GM21515 (cell line): Measurements from ENCODE around the gene CTSD.

Experiments used
- ATAC-seq: cut with Tn5 transposase; IDR thresholded peaks from one replicate; pipeline ENCODE4 v1.9.1; 2021; ENCODE audit not compliant: unreplicated experiment

The CTSD gene

DNA sequence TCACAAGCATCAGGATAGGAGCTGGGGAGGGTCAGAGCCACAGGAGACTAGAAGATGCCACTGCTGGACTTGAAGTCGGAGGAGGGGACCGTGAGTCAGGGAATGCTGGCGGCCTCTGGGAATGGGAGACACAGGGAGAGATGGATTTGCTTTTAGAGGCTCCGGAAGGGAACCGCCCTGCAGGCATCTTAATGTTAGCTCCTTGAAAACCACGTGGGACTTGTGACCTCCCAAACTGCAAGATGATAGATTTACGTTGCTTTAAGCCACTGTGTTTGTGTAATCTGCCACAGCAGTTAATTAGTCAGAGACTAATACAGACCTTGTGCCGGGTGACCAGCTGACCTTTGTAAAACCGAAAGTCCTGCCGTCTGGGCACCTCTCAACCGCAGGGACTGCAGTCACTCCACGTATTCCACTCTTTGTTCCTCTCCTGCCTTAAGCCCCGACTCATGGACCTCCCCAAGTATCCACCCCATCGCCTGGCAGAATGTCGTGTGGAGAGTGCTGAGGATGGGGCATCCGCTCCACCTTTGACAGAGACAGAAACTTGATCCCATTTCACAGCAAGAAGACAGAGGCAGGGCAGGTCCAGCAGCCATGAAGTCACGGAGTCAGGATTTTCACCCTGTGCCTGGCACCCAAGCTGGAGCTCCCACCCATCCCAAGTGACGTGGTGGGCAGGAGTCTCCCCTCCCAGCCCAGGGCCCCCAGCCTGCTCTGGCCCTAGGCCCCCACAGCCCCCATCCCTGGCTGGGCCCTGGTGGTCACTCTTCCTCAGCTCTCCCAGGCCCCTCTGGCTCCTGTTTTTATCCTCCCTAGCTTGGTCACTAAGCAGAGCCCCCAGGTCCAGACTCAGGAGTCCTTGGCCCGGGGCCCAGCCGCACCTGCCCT lies 19.4 kb upstream of the CTSD start:
- ATAC-seq: no peak

DNA sequence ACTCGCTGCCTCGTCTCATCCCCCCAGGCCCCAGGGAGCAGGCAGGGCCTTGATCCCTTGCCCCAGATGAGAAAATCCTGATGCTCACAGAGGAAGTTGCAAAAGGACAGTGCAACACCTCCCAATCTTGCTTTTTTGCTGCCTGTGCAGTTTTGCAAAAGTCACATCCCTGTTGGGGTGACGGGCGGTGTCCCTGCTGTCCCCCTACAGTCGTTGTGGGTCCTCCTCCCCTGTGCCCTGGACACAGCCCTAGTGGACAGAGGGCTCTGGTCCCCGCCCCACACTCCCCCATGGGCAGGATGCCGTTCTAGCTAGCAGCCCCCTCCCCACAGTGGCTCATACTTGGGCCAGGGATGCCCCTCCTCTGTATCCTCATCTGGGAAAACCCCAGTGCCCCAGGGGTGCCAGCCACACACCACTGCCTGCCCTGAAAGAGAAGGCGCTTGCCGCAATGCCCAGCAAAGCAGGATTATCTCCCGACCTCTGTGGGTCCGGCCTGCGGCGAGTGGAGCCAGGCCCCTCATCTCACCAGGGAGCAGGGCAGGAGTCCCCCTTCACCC lies 18.4 kb upstream of the CTSD start:
- ATAC-seq: no peak

DNA sequence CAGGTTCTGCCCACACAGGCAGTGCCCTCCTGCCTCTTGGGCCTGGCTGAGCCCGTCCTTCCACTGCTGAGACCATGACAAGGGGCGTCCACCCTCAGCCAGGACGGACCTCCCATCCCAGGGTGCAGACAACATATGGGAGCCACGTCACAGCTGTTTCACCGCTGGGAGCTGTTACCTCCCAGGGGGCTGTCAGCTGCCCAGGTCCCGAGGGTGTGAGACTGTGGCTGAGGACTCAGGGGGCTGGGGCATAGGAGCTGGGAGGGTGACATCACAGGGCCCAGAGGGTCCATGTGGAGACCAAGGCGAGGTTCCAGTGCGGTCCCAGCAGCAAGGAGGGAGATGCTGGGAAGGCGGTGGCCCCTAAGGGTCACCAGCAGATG lies 17.9 kb upstream of the CTSD start:
- no peak for ATAC-seq

DNA sequence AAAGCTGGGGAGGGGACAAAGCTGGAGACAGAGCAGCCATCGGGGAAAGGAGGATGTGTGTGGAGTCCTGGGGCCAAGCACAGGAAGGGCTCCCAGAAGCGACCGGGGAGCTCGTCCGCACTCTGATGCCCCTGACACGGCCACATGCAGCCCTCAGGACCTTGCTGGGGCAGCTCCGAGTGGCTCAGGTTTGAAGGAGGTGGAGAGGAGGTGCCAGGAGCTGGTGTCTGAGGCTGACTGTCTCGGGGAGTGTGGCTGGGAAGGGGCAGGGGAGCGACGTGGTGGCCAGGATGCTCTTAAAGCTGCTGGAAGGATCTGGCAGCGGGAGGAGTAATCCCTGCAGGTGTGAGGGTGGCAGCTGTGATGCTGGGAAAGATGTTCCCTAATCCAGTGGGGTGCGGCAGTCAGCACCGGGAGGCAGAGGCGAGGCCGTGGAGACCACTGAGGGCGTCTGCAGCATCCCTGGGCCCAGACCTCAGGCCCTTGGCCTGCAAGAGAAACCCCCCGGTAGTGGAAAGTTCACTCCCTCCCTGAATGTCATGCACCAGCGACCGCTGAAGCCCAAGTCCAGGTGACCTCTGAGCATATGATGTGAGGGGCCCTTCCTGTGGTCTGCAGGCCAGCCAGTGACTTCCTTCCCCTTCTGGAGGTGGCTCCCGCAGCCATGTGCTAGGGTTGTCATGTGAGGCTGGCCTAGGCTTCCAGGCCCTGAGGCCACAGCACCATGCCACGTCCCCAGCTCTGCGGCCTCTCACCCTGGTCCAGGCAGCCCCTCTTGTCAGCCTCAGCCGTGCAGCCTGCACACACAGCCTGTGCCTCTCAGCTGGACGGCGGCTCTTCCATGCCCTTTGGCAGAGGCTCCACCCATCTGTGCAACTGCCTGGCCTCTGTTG lies 17.2 kb upstream of the CTSD start:
- no peak for ATAC-seq

DNA sequence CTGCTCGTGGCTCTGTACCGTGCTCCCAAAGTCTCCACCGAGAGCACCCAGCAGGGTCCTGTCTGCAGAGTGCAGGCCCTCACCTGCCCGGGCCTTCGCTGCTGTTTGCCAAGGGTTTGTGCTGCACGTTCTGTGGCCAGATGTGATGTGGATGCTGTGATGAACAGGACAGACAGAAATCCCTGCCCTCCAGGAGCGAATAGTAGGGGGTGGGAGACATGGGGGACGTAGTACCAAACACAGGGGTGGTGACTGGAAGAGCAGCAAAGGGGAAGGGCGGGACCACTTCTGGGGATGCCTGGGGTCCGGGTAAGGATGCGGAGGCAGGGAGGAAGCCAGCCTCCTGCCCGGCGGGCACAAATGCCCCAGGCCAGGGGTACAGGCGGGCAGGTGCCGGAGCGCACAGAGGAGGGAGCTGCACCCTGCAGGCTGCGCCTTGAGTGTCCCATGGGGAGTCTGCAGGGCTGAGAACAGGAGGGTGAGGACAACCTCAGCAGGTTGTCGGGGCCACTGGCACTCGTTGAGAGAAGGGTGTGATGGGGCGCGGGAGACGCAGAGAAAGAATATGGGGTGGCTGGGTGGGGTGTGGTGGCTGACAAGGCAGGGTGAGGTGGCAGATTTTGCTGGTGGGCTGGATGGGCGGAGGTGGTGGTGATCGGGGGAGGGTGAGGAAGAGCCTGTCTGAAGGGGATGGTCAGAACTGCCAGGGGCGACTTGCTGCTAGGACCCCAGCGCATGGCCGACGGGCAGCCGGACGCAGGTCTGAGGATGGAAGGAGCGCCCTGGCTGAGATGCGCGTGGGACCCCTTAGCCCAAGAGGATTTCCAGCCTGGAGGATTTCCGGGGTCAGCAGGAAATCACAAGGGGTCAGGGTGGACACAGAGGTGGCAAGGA lies 16.3 kb upstream of the CTSD start:
- no peak for ATAC-seq

DNA sequence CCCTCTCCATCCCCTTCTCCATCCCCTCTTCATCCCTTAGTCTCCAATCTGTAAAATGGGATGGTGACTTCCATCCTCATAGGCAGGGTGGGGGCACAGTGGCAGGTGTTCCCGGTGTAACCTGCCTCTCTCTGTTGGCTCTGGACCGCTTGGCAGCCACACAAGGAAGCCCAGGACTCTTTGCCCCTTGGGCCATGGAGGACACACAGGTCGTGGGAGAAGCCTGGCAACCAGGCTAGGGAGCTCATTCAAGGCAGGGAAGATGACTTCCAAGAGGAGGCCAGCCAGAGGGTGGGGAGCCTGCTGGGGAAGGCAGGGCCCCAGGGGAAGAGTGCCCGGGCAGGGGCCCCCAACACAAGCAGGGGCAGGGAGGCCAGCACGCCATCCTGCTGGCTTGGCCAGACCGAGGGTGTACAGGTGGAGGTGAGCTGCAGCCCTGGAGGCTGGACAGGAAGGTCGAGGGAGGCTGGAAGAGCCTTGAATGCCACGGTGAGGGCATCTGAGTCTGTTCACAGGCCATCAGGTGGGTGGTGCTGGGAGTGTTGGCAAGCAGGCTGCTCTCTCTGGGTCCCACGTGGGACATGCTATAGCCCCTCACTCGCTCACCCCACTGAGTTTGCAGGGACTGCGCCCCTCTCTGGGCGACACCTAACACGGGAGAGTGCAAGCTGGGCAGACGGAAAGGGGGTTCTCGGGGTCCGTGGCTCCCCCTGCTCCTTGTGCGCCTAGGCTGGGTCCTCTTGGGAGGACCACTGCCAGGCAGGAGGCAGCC lies 15.5 kb upstream of the CTSD start:
- no peak for ATAC-seq

DNA sequence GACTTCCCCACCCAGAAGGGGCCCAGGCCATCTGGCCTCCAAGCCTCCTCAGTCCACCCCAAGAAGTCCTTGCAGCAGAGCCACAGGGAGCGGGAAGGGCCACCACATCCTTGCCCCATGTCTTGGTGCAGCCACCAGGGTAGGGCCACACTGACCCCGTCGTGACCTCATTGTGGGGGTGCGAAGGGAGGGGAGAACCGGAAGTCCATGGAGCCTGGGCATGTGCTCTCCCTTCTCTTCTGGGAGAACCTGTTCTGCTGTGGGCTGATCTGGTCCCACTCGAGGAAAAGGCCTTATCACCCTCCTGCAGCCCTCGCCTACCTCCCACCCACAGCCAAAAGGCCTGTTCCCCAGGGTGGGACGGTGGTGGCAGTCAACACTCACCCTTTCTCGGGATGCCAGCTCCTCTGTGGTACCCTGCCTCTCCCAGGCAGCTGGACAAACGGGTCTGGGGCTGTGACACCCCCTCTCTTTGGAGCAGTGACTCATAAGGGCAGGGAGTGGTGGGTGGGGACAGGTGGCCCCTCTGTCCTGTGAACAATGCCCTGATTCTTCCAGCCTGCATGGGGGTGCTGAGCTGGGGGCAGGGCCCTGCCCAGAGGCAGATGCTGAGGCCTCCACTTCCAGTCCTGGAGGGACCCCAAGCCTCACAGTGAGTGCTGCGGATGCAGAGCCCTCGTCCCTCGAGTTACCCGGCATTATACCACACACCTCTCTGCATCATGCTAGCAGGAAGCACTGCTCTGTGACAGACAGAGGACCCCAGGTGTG lies 14.6 kb upstream of the CTSD start:
- no peak for ATAC-seq

DNA sequence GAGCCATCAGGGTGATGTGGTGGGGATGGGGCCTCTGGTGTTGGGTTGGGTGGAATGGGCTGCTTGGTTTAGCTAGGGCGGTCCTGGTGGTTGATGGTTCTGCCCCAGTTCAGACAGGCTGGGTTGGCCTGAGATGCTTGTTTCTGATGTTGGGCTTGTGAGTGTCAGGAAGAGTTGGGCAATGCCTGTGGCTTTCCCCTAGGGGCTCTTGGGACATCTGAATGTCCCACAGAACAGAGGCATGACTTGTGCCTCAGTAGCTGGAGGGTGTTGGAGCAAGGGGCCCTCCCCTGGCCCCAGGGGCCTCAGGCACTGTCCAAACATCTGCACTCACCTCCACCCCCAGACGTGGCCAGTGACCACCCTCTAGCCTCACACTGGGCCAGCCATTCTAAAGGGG lies 14.0 kb upstream of the CTSD start:
- ATAC-seq: no peak

DNA sequence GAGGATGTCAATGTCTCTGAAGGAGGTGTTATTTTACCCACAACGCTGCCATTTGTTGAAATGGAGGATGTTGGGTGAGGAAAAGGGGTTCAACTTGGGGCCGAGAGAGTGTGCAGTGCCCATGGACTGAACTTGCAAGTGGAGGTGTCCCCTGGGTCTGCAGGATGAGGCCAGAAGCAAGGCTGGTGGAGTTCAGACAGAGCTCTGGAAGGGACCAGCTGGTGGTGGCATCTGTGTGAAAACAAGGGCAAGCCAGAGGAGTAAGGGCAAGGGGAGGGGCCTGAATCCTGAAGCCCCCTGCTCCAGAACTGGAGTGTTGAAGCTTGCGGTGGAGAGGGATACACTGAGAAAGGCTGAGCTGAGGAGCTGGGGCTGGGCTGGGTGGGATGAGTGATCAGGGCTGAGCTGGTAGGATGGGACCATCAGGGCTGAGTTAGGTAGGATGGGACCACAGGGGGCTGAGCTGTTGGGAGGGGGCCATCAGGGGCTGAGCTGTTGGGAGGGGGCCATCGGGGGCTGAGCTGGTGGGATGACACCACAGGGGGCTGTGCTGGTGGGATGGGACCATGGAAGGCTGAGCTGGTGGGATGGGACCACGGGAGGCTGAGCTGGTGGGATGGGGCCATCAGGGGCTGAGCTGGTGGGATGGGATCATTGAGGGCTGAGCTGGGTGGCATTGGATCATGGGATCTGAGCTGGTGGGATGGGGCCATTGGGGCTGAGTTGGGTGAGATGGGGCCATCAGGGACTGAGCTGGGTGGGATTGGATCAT lies 13.4 kb upstream of the CTSD start:
- no peak for ATAC-seq

DNA sequence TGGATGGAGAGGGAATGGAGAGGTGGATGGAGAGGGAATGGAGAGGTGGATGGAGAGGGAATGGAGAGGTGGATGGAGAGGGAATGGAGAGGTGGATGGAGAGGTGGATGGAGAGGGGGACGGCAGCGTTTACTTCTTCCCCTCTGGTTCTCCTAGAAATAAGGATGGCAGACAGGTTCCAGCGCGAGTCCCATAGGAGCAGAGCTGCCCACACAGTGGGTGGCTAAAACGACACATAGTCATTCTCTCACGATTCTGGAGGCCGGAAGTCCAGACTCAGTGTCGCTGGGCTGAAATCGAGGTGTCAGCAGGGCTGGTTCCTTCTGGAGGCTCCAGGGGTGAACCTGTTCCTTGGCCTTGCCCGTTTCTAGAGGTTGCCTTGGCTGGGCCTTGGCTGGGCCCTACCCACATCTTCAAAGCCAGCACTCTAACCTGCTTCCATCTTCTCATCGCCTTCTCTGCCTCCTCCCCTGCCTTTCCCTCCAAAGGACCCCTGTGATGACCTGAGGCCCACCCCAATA lies 12.7 kb upstream of the CTSD start:
- no peak for ATAC-seq

DNA sequence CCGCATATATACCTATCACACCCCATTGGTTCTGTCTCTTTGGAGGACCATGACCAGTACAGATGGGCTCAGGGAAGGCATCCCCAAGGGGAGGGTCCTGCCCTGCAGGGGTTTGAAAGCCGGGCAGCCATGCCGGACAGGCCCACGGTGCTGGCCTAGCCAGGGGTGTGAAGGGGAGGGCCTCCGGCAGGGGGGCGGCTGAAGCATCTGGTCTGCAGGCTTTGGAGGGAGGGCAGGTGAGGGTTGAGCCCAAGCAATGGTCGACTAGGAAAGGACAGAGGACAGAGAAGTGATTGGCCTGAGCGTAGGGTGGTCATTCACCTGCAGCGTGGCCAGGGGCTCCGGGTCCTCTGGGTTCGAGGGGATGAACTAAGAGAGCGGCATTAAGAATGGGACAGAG lies 11.2 kb upstream of the CTSD start:
- no peak for ATAC-seq

DNA sequence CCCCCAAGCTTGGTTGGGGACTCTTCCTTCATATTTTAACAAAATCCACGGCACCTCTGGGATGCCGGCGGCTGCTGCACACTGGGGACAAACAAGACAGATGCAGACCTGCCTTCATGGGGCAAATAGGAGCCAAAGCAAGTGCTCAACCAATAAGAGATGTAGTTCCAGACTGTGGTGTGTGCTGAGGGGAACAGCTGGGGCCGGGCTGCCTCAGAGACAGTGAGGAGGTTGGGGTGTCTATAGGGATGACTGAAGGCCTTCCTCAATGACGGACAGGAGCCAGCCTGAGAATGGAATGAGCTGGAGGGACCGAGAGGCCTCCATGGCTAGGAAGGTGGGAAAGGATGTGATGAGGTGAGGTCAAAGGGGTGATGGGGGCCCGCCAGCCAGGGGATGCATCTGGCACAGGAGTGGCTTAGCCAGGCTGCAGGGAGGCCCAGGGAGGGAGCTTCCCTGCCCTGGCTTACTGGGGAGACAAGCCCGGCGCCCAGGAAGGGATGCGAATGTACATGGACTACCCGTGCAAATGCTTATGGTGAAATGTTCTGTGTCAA lies 10.3 kb upstream of the CTSD start:
- no peak for ATAC-seq

DNA sequence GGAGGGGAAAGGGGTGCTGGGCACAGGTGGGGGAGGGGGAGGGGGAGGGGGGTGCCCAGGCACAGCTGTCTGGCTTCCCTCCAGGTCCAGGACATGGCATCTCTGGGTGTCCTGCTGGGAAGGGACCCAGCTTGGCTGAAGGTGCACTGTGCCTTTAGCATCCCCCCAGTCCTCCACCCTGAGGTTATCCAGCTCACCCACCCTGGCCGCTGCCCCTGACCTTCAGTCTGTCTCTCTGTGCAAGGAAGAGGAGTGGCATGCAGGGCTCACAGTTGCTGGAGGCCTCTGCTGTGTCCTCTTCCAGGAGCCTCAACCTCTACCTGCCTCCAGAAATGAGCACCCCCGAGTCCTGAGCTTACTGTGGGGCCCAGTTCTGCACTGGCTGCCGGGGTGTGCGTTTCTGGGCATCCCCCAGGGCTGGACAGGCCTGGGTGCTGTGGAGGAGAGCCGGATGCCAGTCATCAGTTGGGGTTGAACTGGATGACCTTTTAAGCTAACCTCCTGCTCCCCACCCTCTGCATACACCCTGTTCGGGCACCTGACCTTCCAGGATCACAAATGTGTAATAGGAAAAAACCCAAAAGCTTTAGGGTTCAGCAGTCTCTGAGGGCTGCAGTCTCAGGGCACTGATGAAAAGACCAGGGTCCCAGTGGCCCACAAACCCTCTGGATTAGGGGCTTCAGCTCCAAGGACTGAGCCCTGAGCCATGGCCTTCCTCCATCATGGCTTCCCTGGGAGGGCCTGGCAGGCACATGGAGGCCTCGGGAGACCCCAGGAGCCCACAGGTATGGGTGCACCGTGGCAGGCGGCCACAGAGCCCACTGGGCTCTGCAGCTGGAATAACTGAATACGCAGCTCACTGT lies 9.6 kb upstream of the CTSD start:
- ATAC-seq: no peak

DNA sequence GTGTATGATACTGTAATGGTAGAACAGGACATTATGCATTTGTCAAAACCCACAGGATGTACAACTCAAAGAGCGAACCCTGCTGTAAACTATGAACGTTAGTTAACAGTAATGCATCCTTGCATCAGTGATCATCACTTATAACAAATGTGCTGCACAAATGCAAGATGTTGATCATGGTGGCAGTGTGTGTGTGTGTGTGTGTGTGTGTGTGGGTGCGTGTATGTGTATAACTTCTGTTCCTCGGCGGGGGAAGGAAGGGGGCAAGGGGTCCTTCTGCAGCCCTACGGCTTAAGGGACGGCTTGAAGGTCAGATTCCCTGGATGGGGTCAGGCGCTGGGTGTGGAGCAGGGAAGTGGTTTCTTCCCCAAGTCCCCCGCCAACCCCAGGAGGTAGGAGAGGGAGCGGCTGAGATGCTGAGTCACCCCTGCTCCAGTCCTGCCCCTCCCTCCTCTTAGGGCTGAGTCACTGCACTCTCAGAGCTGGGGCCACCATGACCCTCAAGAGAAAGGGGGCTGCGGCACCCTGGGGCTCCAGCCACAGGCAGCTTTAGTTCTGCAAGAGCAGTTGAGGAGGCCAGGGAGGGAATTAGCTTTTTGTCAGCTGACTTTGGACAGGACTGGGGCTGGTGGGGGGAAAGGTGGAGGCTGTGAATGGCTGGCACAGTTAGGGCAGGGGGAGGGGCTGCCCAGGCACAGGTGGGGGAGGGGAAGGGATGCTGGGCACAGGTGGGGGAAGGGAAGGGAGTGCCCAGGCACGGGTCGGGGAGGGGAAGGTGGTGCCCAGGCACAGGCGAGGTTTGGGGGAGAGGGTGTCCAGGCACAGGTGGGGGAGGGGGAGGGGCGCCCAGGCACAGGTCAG lies 8.8 kb upstream of the CTSD start:
- ATAC-seq: no peak

DNA sequence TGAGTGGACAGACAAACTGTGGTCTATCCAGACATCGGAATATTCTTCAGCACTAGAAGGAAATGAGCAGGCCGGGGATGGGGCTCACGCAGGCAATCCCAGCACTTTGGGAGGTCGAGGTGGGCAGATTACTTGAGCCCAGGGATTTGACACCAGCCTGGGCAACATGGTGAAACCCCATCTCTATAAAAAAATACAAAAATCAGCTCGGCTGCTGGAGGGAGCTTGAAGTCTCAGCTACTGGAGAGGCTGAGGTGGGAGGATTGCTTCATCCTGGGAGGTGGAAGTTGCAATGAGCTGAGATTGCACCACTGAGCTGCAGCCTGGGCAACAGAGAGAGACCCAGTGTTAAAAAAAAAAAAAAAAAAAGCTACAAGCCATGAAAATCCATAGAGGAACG lies 8.0 kb upstream of the CTSD start:
- ATAC-seq: no peak

DNA sequence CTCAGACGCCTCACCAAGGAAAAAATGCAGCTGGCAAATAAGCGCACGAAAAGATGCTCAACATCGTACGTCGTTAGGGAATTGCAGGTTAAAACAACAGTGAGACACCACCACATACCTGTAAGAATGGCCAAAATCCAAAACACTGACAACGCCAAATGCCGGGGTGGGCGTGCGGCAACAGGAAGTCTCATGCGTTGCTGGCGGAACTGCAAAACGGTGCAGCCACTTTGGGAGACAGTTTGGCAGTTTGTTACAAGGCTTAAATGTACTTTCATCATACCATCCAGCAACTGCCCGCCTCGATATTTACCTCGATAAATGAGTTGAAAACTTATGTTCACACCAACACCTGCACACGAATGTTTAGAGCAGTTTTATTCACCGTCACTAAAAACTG lies 7.5 kb upstream of the CTSD start:
- ATAC-seq: no peak
